A673 (cell line): ENCODE data around the gene PIGN. TPM values are rescaled to one million over a fixed set of nuclear protein-coding genes. Genes with fewer than 3 reads are reported as not detected.

Experiments
- BruUV-seq: library from RNA; stranded (reverse); fragments of 400-500 nt; replicated peaks from 2 replicates; lab custom pipeline; 2021; lab: Mats Ljungman, UMichigan
- CTCF ChIA-PET: fragments of 300-600 bp; sonication (Branson Sonifier 250); formaldehyde crosslinking; loops from one replicate; lab custom pipeline; 2022; ENCODE audit warnings: antibody characterized with exemption; lab: Charles Lee
- POLR2A ChIA-PET: fragments of 300-600 bp; sonication (Branson Sonifier 250); formaldehyde crosslinking; loops from one replicate; lab custom pipeline; 2022; ENCODE audit warnings: antibody characterized with exemption; ENCODE audit not compliant: low non-redundant PET; lab: Charles Lee
- DNase-seq: peaks from one replicate; pipeline ENCODE4 v3.0.0-alpha.2; 2015; ENCODE audit warnings: low spot score
- H3K27ac ChIP-seq: fragments of 200-600 bp; sonication (generic); 2 replicates; pipeline ENCODE4 v1.5.1; 2016; ENCODE audit warnings: mixed run types, low read depth, mild to moderate bottlenecking, mixed read lengths, antibody characterized with exemption, low read length; ENCODE audit not compliant: poor library complexity, severe bottlenecking
- H3K27me3 ChIP-seq: fragments of 200-600 bp; sonication (generic); replicated peaks from 2 replicates; pipeline ENCODE4 v1.6.1; 2017; ENCODE audit warnings: mixed run types, low read depth, mild to moderate bottlenecking, mixed read lengths, antibody characterized with exemption, low read length; ENCODE audit not compliant: insufficient read depth, poor library complexity
- H3K36me3 ChIP-seq: fragments of 200-600 bp; sonication (generic); 2 replicates; pipeline ENCODE4 v1.6.1; 2016; ENCODE audit warnings: mixed run types, mild to moderate bottlenecking, mixed read lengths, antibody characterized with exemption, low read length; ENCODE audit not compliant: insufficient read depth, poor library complexity, severe bottlenecking
- H3K4me1 ChIP-seq: fragments of 200-600 bp; sonication (generic); 2 replicates; pipeline ENCODE4 v1.6.1; 2017; ENCODE audit warnings: mixed run types, mild to moderate bottlenecking, mixed read lengths, antibody characterized with exemption, low read length; ENCODE audit not compliant: insufficient read depth, poor library complexity, severe bottlenecking
- H3K4me3 ChIP-seq: fragments of 200-600 bp; sonication (generic); 2 replicates; pipeline ENCODE4 v1.5.1; 2016; ENCODE audit warnings: low read depth, mixed run types, mild to moderate bottlenecking, mixed read lengths, low read length; ENCODE audit not compliant: poor library complexity, severe bottlenecking
- H3K9me3 ChIP-seq: fragments of 200-600 bp; sonication (generic); 2 replicates; pipeline ENCODE4 v1.6.1; 2016; ENCODE audit warnings: mixed run types, low read depth, mild to moderate bottlenecking, mixed read lengths, antibody characterized with exemption, low read length; ENCODE audit not compliant: poor library complexity, severe bottlenecking
- EZH2 ChIP-seq: fragments of 200-600 bp; sonication (generic); IDR thresholded peaks from 2 replicates; pipeline ENCODE4 v1.6.1; 2017; ENCODE audit warnings: borderline replicate concordance, low read depth, mild to moderate bottlenecking, mixed read lengths, antibody characterized with exemption, low read length; ENCODE audit not compliant: poor library complexity, severe bottlenecking
- intact Hi-C: fragments of 100-400 bp; cut with micrococcal nuclease; formaldehyde crosslinking; loops from one replicate; pipeline ENCODE4 v1.10.0; 2022; ENCODE audit not compliant: unreplicated experiment
- total RNA-seq: library from RNA; stranded (reverse); gene quantifications from 2 replicates; pipeline ENCODE4 v1.2.3, GENCODE V29; 2021
- TF ChIP-seq, protein P1 (sequence below): fragments of 300-800, 200-600 bp; sonication (generic); conservative IDR thresholded peaks from 2 replicates; pipeline ENCODE4 v1.5.1; 2017; ENCODE audit warnings: low read depth, mild to moderate bottlenecking, antibody characterized with exemption, low read length, moderate library complexity, mixed read lengths

The PIGN gene
- total RNA-seq, 1 experiment from 2014 or later: 23.8 TPM

DNA sequence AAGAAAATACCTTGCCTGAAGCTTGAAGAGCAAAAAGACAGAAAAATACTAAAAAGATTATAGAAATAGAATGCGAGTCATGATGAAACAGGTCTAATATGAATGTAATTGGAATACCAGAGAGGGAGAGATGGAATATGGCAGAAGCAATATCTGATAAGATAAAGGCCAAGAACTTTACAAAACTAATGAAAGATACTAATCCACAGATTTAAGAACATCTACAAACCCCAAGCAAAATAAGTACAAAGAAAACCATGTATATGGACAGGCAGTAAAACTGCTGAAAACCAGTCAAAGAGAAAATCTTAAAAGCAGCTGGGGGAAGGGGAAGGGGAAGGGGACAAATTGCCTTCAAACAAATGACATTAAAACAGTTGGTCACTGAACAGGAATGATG, 67.0 kb downstream of the PIGN start:
- H3K4me3 ChIP-seq: no peak overlapping the region
- CTCF ChIA-PET: no interaction called here
- DNase-seq: no peak
- H3K9me3 ChIP-seq: no peaks in the 10 kb centered on the region
- H3K27ac ChIP-seq: no peak overlapping the region
- intact Hi-C loops: no loop called here
- POLR2A ChIA-PET: no interaction called here
- no TSS peak for BruUV-seq
- no peaks in the 10 kb centered on the region for H3K4me1 ChIP-seq
- no peaks in the 10 kb centered on the region for H3K27me3 ChIP-seq
- TF ChIP-seq, protein P1, sequence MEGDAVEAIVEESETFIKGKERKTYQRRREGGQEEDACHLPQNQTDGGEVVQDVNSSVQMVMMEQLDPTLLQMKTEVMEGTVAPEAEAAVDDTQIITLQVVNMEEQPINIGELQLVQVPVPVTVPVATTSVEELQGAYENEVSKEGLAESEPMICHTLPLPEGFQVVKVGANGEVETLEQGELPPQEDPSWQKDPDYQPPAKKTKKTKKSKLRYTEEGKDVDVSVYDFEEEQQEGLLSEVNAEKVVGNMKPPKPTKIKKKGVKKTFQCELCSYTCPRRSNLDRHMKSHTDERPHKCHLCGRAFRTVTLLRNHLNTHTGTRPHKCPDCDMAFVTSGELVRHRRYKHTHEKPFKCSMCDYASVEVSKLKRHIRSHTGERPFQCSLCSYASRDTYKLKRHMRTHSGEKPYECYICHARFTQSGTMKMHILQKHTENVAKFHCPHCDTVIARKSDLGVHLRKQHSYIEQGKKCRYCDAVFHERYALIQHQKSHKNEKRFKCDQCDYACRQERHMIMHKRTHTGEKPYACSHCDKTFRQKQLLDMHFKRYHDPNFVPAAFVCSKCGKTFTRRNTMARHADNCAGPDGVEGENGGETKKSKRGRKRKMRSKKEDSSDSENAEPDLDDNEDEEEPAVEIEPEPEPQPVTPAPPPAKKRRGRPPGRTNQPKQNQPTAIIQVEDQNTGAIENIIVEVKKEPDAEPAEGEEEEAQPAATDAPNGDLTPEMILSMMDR: no peak
- TF ChIP-seq EZH2: no peak
- H3K36me3 ChIP-seq: no peaks in the 10 kb centered on the region

DNA sequence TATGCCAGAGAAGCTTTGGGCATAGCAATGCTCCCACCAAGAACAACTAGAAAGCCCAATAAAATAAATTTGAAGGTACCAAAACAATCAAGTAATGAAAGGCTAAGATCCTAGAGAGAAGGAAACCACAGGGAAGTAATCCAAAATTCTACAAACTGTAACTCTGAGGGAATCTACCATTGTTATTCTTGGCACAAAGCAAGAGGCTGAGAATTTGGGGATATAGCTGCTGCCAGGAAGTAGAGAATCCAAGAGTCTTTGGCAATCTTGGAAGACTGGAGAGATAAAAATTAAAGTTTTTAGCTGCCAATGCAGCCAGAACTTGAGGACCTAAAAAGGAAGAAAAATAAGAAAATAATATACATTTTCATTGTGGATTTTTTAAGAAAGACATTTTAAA, 68.5 kb downstream of the PIGN start:
- ChIA-PET POLR2A (no interaction called here), CTCF (no interaction called here)
- Histone ChIP-seq H3K4me3 (no peak overlapping the region), H3K9me3 (no peaks in the 10 kb centered on the region), H3K36me3 (no peaks in the 10 kb centered on the region), H3K4me1 (no peaks in the 10 kb centered on the region), H3K27ac (no peak overlapping the region), H3K27me3 (no peaks in the 10 kb centered on the region)
- DNase-seq: no peak
- intact Hi-C loops: no loop called here
- TF ChIP-seq, protein P1: no peak
- no peak for TF ChIP-seq EZH2
- BruUV-seq: no TSS peak

DNA sequence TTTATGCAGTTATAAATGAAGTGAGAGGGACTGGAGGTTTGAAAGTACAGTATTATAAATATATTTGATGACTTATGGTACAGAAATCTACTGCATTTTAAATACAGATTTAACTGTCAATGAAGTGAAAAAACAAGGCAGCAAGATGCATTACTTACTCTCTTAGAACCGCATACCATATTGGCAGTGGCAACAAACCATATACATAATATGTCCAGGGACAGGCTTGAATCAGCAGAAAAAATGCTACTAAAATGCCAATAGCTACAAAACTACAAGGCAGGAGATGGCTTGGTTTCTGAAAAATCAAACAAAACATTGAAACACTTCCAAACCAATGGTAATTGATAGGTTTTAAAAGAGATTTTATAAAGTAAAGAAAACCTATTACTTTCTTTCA, 77.2 kb downstream of the PIGN start:
- DNase-seq: no peak
- Histone ChIP-seq H3K9me3 (no peaks in the 10 kb centered on the region), H3K36me3 (no peaks in the 10 kb centered on the region), H3K4me3 (no peak overlapping the region), H3K27ac (no peak overlapping the region), H3K4me1 (no peaks in the 10 kb centered on the region), H3K27me3 (no peaks in the 10 kb centered on the region)
- ChIA-PET CTCF (no interaction called here), POLR2A (no interaction called here)
- intact Hi-C loops: no loop called here
- BruUV-seq: no TSS peak
- TF ChIP-seq EZH2: no peak
- TF ChIP-seq, protein P1: no peak
